Muscle layer of colon (tissue), 2 donors: ENCODE results near the gene ASIP.
"Not testable (repeated sequence)": the region's sequence is repeated elsewhere in the genome, so short reads cannot be mapped to it uniquely, and the experiment has no call there.

Experiments
- H3K27ac ChIP-seq: one replicate; pipeline ENCODE4 v1.7.0; 2013; ENCODE audit warnings: low read depth, mild to moderate bottlenecking, low read length, moderate library complexity
- H3K27me3 ChIP-seq, 2 donors: one replicate each; pipeline ENCODE4 v1.7.0; 2013; ENCODE audit warnings: low read length in 2 of 2, mild to moderate bottlenecking in 2 of 2; ENCODE audit not compliant: insufficient read depth in 2 of 2, control insufficient read depth in 1 of 2
- H3K36me3 ChIP-seq: one replicate; pipeline ENCODE4 v1.7.0; 2013; ENCODE audit warnings: mild to moderate bottlenecking, low read length; ENCODE audit not compliant: insufficient read depth
- H3K4me1 ChIP-seq: one replicate; pipeline ENCODE4 v1.7.0; 2013; ENCODE audit warnings: mild to moderate bottlenecking, low read length; ENCODE audit not compliant: insufficient read depth
- H3K4me3 ChIP-seq, 2 donors: one replicate each; pipeline ENCODE4 v1.7.0; 2013; ENCODE audit warnings: low read length in 2 of 2, low read depth in 1 of 2, mild to moderate bottlenecking in 1 of 2, moderate library complexity in 1 of 2
- H3K9ac ChIP-seq: one replicate; pipeline ENCODE4 v1.7.0; 2013; ENCODE audit warnings: low read length
- H3K9me3 ChIP-seq: one replicate; pipeline ENCODE4 v1.7.0; 2013; ENCODE audit warnings: mild to moderate bottlenecking, low read length
- donor health status: abdominal sarcoma.
- donor health status: Adenocarcinoma of cecum.

Gene ASIP

GRCh38 chr20:34216382-34216742 lies 24.9 kb upstream of the ASIP start:
- Histone ChIP-seq H3K9me3 (no peaks in the 10 kb centered on the region), H3K4me3 (peak overlapping the region in 1 of 2 donors; percentile 59), H3K36me3 (no peaks in the 10 kb centered on the region), H3K27ac (no peak overlapping the region), H3K4me1 (peaks cover 4% of the 10 kb centered on the region), H3K27me3 (no peaks in the 10 kb centered on the region), H3K9ac (peak overlapping the region; percentile 27)

- H3K4me1 ChIP-seq = peaks cover 4% of the 10 kb centered on the region
These were observed 20.7 kb upstream of the ASIP start for GRCh38 chr20:34220561-34220960.

GRCh38 chr20:34222208-34222607 lies 19.0 kb upstream of the ASIP start:
- H3K27me3 ChIP-seq = no peaks in the 10 kb centered on the region
- no peaks in the 10 kb centered on the region for H3K9me3 ChIP-seq
- H3K36me3 ChIP-seq = no peaks in the 10 kb centered on the region
- no peak overlapping the region for H3K27ac ChIP-seq
- H3K4me1 ChIP-seq = no peaks in the 10 kb centered on the region
- no peak overlapping the region for H3K9ac ChIP-seq
- no peak overlapping the region for H3K4me3 ChIP-seq

More at GRCh38 chr20:34220561-34220960, 20.7 kb upstream of the ASIP start:
- Histone ChIP-seq H3K4me3 (no peak overlapping the region), H3K9ac (no peak overlapping the region), H3K9me3 (no peaks in the 10 kb centered on the region), H3K36me3 (no peaks in the 10 kb centered on the region), H3K27me3 (no peaks in the 10 kb centered on the region), H3K27ac (no peak overlapping the region)

GRCh38 chr20:34224251-34224650 lies 17.0 kb upstream of the ASIP start:
- not testable (repeated sequence) for H3K27me3 ChIP-seq, H3K9me3 ChIP-seq, H3K4me1 ChIP-seq, H3K4me3 ChIP-seq, H3K9ac ChIP-seq, H3K27ac ChIP-seq, H3K36me3 ChIP-seq

- Histone ChIP-seq H3K9me3 (no peaks in the 10 kb centered on the region), H3K4me3 (no peak overlapping the region), H3K27me3 (no peaks in the 10 kb centered on the region), H3K4me1 (no peaks in the 10 kb centered on the region), H3K9ac (no peak overlapping the region), H3K27ac (no peak overlapping the region), H3K36me3 (no peaks in the 10 kb centered on the region)
These were observed 9.6 kb upstream of the ASIP start for GRCh38 chr20:34231634-34232033.

- H3K4me3 ChIP-seq = no peak overlapping the region
These were observed 8.6 kb upstream of the ASIP start for GRCh38 chr20:34232494-34233087.

GRCh38 chr20:34233687-34234086 lies 7.5 kb upstream of the ASIP start:
- Histone ChIP-seq H3K9me3 (peaks cover 5% of the 10 kb centered on the region), H3K27ac (no peak overlapping the region), H3K9ac (no peak overlapping the region), H3K4me1 (no peaks in the 10 kb centered on the region), H3K4me3 (no peak overlapping the region), H3K36me3 (no peaks in the 10 kb centered on the region), H3K27me3 (no peaks in the 10 kb centered on the region)

More at GRCh38 chr20:34232494-34233087, 8.6 kb upstream of the ASIP start:
- H3K9ac ChIP-seq = no peak overlapping the region
- H3K4me1 ChIP-seq = no peaks in the 10 kb centered on the region
- H3K27ac ChIP-seq = no peak overlapping the region
- no peaks in the 10 kb centered on the region for H3K9me3 ChIP-seq
- no peaks in the 10 kb centered on the region for H3K36me3 ChIP-seq
- H3K27me3 ChIP-seq = no peaks in the 10 kb centered on the region

GRCh38 chr20:34235875-34236274 lies 5.3 kb upstream of the ASIP start:
- Histone ChIP-seq H3K27me3 (no peaks in the 10 kb centered on the region), H3K27ac (no peak overlapping the region), H3K4me1 (no peaks in the 10 kb centered on the region), H3K36me3 (no peaks in the 10 kb centered on the region), H3K9ac (no peak overlapping the region), H3K9me3 (peaks cover 5% of the 10 kb centered on the region), H3K4me3 (no peak overlapping the region)

GRCh38 chr20:34237942-34238341 lies 3.3 kb upstream of the ASIP start:
- Histone ChIP-seq H3K4me1 (no peaks in the 10 kb centered on the region), H3K4me3 (no peak overlapping the region), H3K36me3 (no peaks in the 10 kb centered on the region), H3K9ac (no peak overlapping the region), H3K27ac (no peak overlapping the region), H3K27me3 (no peaks in the 10 kb centered on the region), H3K9me3 (peaks cover 5% of the 10 kb centered on the region)

- Histone ChIP-seq H3K9ac (no peak overlapping the region), H3K27me3 (no peaks in the 10 kb centered on the region), H3K36me3 (no peaks in the 10 kb centered on the region), H3K4me1 (no peaks in the 10 kb centered on the region), H3K9me3 (peaks cover 5% of the 10 kb centered on the region), H3K27ac (no peak overlapping the region), H3K4me3 (no peak overlapping the region)
These were observed 1.1 kb upstream of the ASIP start for GRCh38 chr20:34240121-34240520.

GRCh38 chr20:34242015-34242414 lies 792 bp downstream of the ASIP start:
- H3K9me3 ChIP-seq, H3K27ac ChIP-seq, H3K36me3 ChIP-seq, H3K27me3 ChIP-seq, H3K4me3 ChIP-seq, H3K4me1 ChIP-seq, H3K9ac ChIP-seq: not testable (repeated sequence)

- no peaks in the 10 kb centered on the region for H3K4me1 ChIP-seq
- H3K4me3 ChIP-seq = no peak overlapping the region
- H3K9ac ChIP-seq = no peak overlapping the region
- H3K27ac ChIP-seq = no peak overlapping the region
- H3K9me3 ChIP-seq = peaks cover 4% of the 10 kb centered on the region
- no peaks in the 10 kb centered on the region for H3K36me3 ChIP-seq
- H3K27me3 ChIP-seq = no peaks in the 10 kb centered on the region
These were observed 1.7 kb downstream of the ASIP start for GRCh38 chr20:34242879-34243278.
